ENCODE data around the gene ELMO1.

The ELMO1 gene

DNA sequence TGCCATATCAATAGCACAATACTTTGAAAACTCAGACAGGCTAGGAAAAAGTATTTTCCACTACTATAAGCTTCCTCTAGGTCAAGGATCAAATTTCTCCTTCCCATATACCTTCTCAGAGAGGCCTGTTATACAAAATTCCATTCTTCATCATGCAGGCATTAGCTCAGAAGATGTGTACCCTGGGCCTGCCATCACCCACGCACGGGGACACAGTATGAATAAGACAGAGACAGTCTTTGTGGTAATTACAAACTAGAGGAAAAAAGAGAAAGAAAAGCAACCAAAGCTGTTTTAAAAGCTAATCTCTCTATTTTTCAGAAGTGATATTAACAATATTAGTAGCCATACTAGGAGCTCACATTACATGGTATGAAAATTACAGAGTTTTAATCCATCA, 487.6 kb downstream of the ELMO1 start:
- no peak for DNase-seq

DNA sequence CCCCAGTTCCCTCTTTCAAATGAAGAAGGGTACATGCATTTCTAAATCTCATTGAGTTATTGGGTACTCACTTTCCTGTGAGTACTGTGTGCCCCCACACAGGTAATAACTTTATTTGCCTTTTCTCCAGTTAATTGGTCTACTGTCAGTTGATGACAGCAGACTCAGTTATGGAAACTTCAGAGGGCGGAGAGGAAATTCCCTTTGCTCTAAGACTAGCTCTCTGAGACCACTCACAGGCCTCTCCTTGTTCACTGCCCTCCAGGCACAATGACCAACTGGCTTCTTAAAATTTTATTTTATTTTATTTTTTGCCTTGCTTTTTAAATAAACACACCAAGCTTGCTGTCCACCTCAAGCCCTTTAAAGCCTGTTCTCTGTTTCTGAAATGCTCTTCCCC, 488.6 kb downstream of the ELMO1 start:
- DNase-seq, result no peak

GRCh38 chr7:36958111-36958733, 490.4 kb downstream of the ELMO1 start:
- DNase-seq, result no peak

DNA sequence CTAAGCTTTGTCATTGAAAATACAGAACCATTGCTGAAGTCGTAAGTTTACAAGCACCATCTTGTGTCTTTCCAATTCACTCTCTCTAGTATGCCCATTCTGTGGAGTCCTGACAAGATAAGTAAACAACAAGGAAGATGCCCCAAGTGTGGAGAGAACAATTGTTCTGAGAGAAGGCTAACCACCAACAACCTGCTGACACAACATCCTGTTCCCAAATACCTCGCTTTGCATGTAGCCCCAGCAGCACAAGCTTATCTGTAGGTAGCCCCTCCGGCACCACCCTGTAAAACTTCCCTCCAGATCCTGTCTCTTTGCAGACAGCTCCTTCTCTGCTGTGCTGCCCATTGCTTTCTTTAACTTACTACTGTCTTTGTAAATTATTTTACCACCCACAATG, 491.0 kb downstream of the ELMO1 start:
- DNase-seq, result no peak

DNA sequence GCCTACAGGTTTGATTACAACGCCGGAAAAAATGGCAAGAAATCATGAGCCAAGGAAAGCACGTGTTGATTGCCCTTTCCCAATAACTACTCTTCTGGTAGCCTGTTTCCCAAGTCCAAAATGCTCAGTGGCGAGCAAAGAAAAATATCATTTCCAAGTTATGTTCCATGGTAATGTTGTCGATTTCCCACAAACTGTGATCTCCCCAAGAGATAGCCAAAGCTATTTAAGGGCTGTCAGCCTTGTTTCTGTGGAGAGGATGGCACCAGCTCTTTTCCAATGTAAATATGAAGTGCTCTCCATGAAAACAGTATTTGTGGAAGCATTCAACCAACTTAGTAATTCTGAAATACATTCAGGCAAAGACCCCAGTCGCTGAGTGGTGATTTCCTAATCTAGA, 491.9 kb downstream of the ELMO1 start:
- no peak for DNase-seq

DNA sequence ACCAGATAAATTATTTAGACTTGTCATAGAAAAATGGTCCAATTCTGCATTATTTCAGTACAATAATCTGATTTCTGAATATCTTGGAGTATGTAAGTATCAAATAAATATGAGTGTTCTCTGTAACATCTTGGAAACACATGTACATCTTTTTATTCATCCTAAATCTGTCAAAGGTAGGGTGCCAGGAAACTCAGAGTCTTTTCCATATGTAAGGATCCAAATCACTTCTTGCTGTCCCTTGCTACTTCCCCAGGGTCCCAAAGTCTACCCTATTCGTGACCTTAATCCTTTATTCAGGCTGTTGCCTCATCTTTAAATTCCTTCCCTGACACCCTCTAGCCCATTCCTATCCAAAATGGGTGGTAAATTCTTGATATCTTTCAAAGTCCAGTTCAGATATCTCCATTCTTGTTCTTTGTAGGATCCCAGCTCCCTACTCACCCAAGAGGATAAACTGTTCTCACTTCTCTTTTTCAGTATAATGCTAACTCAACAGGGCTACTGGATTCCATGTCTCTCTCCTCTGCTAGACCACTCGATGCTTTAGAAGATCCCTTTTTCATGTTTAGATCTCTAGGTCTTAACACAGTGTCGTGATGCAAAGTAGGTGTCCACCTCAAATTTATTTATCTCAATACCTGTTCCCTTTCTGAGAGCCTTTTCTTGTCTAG, 493.1 kb downstream of the ELMO1 start:
- DNase-seq, result no peak

GRCh38 chr7:36951257-36951697, 497.4 kb downstream of the ELMO1 start:
- DNase-seq, result no peak

GRCh38 chr7:36949711-36950600, 498.7 kb downstream of the ELMO1 start:
- peak; percentile 36 for DNase-seq

GRCh38 chr7:36946401-36946739, 502.3 kb downstream of the ELMO1 start:
- no peak for DNase-seq

DNA sequence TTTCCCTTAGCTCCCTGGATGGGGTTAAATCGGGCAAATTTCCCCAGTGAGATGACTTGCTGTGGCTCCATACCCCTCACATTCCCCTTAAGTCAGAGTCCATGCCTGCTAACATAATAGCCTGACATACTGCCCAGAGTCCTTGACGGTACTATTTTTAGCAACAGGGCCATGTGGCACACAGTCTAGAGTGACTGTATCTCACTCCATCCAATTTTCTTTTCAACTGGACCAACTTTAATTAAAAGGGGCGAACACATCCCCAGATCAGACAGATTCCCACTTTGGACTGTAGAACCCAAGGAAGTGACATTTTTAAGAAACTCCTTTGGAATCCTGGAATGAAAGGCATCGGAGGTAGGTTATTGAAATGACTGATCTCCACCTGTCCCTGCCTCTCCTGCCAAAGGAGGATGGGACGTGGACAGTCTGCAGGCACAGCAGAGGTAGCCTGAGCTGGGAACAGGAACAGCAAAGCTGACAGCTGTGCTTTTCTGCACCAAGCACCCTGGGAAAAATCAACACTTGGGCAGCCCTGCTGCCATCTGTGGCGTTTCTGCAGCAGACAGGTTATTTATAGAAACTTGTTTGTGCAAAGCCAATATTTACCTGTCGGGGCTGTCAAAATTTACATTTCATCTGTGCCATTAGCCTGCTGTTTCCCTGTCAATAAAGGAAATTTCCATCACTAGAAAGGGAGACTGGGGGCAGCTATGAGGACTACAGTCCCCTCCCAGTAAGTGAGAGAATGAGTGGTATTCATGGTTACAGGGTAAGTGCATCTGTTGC, 502.9 kb downstream of the ELMO1 start:
- no peak for DNase-seq

DNA sequence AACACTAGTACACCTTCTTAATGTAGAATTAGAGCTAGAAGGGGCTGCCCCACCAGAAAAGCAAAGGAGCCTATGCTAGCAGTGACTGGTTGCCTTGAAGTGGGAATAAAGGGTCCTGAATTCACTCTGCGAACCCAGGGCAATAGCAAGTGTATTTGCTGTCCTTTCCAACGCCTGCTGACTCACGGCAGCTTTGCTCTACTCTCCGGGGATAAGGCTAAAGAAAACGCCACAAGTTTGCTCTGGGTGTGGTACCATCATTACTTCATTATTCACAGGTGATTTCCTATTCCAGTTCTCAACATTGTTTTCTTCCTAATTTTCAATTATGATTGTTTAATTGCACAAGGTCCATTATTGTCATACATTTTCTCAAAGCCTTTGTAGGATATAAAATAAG, 503.8 kb downstream of the ELMO1 start:
- no peak for DNase-seq

GRCh38 chr7:36943591-36944435, 504.9 kb downstream of the ELMO1 start:
- DNase-seq, result no peak

DNA sequence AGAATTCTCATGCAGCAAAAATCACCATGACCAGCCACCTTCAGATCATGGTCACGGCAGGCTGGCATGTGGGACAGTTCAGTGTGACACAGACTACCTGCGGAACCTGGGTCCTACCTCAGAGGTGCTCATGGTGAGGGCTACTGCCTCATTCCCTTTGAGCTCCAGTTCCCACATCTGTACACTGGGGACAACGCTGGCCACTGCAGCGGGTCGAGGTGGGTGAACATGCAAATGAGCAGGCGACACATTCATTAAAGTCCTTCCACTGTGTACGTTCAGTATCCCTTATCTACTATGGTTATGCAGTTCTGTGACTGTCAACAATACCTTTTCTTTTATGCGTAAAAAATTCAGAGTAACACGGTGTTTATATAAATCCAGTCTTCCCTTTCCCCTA, 505.7 kb downstream of the ELMO1 start:
- DNase-seq, result no peak

DNA sequence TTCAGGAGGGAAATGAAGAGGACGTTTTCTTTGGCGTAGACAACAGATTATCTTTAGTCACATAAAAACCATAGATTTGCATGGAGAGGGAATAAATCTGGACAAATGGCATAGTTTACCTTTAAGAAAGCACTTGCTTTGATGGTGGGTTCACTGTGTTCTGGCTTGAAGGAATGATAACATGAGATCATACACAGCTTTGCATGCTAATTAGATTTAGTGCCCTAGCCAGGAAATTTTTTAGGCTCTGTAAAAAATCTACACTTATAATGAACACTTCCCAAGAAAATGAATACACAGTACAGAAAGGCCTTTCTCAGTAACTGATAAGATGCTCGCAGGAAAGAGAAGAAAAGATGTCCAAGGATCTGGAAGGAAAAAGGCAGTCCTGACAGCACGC, 506.1 kb downstream of the ELMO1 start:
- DNase-seq, result no peak

GRCh38 chr7:36942025-36942424, 506.6 kb downstream of the ELMO1 start:
- DNase-seq, result no peak

- DNase-seq, result no peak
Measured at GRCh38 chr7:36941359-36941758, 507.3 kb downstream of the ELMO1 start.

DNA sequence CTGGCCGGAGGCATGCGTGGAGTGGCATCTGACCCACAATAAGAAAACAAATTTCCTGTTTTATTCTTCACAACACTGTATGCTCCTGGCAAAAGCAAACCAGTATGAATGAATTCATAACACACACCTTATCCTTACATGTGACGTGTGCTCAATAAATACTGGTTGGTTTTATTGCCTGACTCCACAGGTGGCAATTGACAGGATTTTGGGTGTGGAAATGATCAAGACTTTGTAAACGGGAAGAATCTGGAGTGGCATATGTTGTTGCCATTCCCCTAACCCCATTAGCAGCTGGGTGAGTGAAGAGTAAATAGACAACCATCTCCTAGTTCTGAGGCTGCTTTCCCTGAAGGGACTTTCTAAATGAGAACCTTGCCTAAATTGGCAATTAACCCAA, 508.8 kb downstream of the ELMO1 start:
- no peak for DNase-seq

GRCh38 chr7:36937754-36938563, 510.7 kb downstream of the ELMO1 start:
- DNase-seq, result peak; percentile 42

- DNase-seq, result no peak
Measured at GRCh38 chr7:36931892-36932291, 516.8 kb downstream of the ELMO1 start.

GRCh38 chr7:36929791-36930190, 518.9 kb downstream of the ELMO1 start:
- no peak for DNase-seq

GRCh38 chr7:36928718-36929117, 519.9 kb downstream of the ELMO1 start:
- DNase-seq, result no peak
